WTC11 (cell line): Measurements from ENCODE around the gene KRTAP9-6.
"Not testable (repeated sequence)": the region's sequence is repeated elsewhere in the genome, so short reads cannot be mapped to it uniquely, and the experiment has no call there.

Experiments used
- ATF3 ChIP-seq: sonication (generic); formaldehyde crosslinking; conservative IDR thresholded peaks from 2 replicates; pipeline ENCODE4 v1.8.1; 2022; ENCODE audit warnings: mild to moderate bottlenecking, missing genetic modification reagents
- CDX4 ChIP-seq: fragments of 250-450 bp; sonication (Bioruptor Pico); IDR thresholded peaks from 2 replicates; pipeline ENCODE4 v1.9.0; 2021; ENCODE audit warnings: moderate library complexity, mild to moderate bottlenecking, inconsistent platforms, borderline replicate concordance
- CTCF ChIP-seq: fragments of 200-600 bp; IDR thresholded peaks from 2 replicates; pipeline ENCODE4 v1.8.0; 2022; ENCODE audit warnings: antibody characterized with exemption
- E2F4 ChIP-seq: sonication (generic); formaldehyde crosslinking; IDR thresholded peaks from 2 replicates; pipeline ENCODE4 v1.8.1; 2022; ENCODE audit warnings: low read depth, mild to moderate bottlenecking, moderate library complexity, missing genetic modification reagents, borderline replicate concordance
- ETV6 ChIP-seq: sonication (generic); formaldehyde crosslinking; IDR thresholded peaks from 2 replicates; pipeline ENCODE4 v1.8.1; 2022; ENCODE audit warnings: mild to moderate bottlenecking, missing genetic modification reagents
- FOXJ3 ChIP-seq: sonication (generic); formaldehyde crosslinking; IDR thresholded peaks from 2 replicates; pipeline ENCODE4 v1.9.0; 2021; ENCODE audit warnings: missing genetic modification reagents, mild to moderate bottlenecking, borderline replicate concordance
- NFATC4 ChIP-seq: fragments of 250-450 bp; sonication (Bioruptor Pico); IDR thresholded peaks from 2 replicates; pipeline ENCODE4 v1.9.0; 2021; ENCODE audit warnings: mild to moderate bottlenecking
- SMAD3 ChIP-seq: sonication (generic); formaldehyde crosslinking; IDR thresholded peaks from 2 replicates; pipeline ENCODE4 v1.8.0; 2022; ENCODE audit warnings: missing genetic modification reagents, mild to moderate bottlenecking, borderline replicate concordance
- TCF7 ChIP-seq: sonication (generic); formaldehyde crosslinking; IDR thresholded peaks from 2 replicates; pipeline ENCODE4 v1.8.0; 2022; ENCODE audit warnings: mild to moderate bottlenecking, low read depth, missing genetic modification reagents, moderate library complexity
- ZBTB21 ChIP-seq: sonication (generic); formaldehyde crosslinking; IDR thresholded peaks from 2 replicates; pipeline ENCODE4 v1.8.1; 2023; ENCODE audit warnings: mild to moderate bottlenecking, missing genetic modification reagents, borderline replicate concordance
- ZNF138 ChIP-seq: sonication (generic); formaldehyde crosslinking; conservative IDR thresholded peaks from 2 replicates; pipeline ENCODE4 v1.8.1; 2022; ENCODE audit warnings: mild to moderate bottlenecking, moderate library complexity, missing genetic modification reagents
- ZNF263 ChIP-seq: sonication (generic); formaldehyde crosslinking; IDR thresholded peaks from 2 replicates; pipeline ENCODE4 v1.8.1; 2022; ENCODE audit warnings: low read depth, mild to moderate bottlenecking, moderate library complexity, missing genetic modification reagents

GRCh38 chr17:41237116-41237515 is 28.1 kb upstream of the KRTAP9-6 start:
- not testable (repeated sequence) for TF ChIP-seq FOXJ3 (CRISPR knock-in tag); CTCF; ZBTB21 (CRISPR knock-in tag); ETV6 (CRISPR knock-in tag); E2F4; NFATC4 (CRISPR knock-in tag); ZNF138; TCF7 (CRISPR knock-in tag); CDX4 (CRISPR knock-in tag); SMAD3; ZNF263; ATF3 (CRISPR knock-in tag)
